Progenitor cell of endocrine pancreas (in vitro differentiated cells): ENCODE measurements around the gene NDUFA13. TPM values are rescaled to one million over a fixed set of nuclear protein-coding genes. Genes with fewer than 3 reads are reported as not detected.

Source experiments
- DNase-seq: peaks from one replicate; pipeline ENCODE4 v3.0.0; 2021; ENCODE audit warnings: low spot score; ENCODE audit not compliant: unreplicated experiment
- H3K27ac Mint-ChIP-seq: 2 replicates; pipeline ENCODE4 v1.8.0; 2021; ENCODE audit warnings: mild to moderate bottlenecking, moderate library complexity, mixed read lengths
- H3K27me3 Mint-ChIP-seq: 2 replicates; pipeline ENCODE4 v1.8.0; 2021; ENCODE audit warnings: mixed read lengths
- H3K36me3 Mint-ChIP-seq: 2 replicates; pipeline ENCODE4 v1.8.0; 2022; ENCODE audit warnings: mixed read lengths; ENCODE audit not compliant: insufficient read depth
- H3K4me1 Mint-ChIP-seq: 2 replicates; pipeline ENCODE4 v1.8.0; 2021; ENCODE audit warnings: low read depth, mixed read lengths
- H3K4me3 Mint-ChIP-seq: 2 replicates; pipeline ENCODE4 v1.8.0; 2021; ENCODE audit warnings: low read depth, mild to moderate bottlenecking, moderate library complexity, mixed read lengths
- H3K9me3 Mint-ChIP-seq: 2 replicates; pipeline ENCODE4 v1.8.0; 2021; ENCODE audit warnings: low read depth, mixed read lengths
- total RNA-seq: library from RNA; stranded (reverse); gene quantifications from 2 replicates; pipeline ENCODE4 v1.2.1, GENCODE V29; 2021
- TF ChIP-seq, protein P1 (sequence below): fragments of 200-600 bp; sonication (generic); IDR thresholded peaks from one replicate; pipeline ENCODE4 v1.5.0; 2021; ENCODE audit warnings: antibody characterized with exemption, mild to moderate bottlenecking; ENCODE audit not compliant: unreplicated experiment

Gene NDUFA13
- total RNA-seq, 1 donor from 2014 or later, result 346 TPM

DNA sequence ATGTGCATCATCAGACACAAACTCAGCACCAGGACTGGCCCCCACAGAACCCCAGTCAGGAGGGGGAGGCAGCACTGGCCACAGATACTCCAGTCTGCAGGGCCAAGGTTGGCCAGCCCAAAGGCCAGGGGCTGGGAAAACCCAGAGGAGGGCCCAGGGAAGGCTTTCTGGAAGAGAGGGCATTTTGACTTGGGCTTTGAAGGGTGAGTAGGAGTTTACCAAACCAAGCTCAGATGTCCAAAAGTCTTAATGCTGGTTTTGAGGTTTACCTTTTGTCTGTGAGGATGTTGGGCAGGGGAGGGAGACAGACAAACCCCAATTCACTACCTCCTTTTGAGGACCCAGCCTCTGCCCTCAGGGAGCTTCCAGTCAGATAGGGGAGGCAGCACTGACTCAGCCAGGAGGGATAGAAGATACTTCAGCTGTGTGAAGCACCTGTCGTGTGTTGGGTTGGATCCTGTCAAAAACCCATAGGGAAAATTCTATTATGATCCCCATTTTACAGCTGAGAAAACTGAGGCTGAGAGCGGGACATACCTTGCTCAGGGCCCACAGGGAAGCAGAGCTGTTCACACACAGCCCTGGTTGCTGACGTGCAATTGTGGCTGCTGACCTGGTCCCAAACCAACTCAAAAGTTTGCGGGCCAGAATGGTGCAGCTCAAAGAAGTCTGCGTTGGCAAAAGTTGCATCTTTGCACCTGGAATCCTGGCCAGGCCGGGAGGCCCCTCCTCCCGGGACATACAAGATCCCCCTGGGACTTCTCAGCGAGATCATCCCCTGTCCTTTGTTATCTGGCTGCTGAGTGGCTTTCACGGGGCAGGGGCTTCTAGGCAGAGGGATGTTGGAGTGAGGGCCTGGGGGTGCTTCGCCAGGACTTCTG lies 35.2 kb downstream of the NDUFA13 start:
- H3K4me1 Mint-ChIP-seq, result no peaks in the 10 kb centered on the region
- no peaks in the 10 kb centered on the region for H3K36me3 Mint-ChIP-seq
- peaks cover 4% of the 10 kb centered on the region for H3K27me3 Mint-ChIP-seq
- TF ChIP-seq, protein P1, sequence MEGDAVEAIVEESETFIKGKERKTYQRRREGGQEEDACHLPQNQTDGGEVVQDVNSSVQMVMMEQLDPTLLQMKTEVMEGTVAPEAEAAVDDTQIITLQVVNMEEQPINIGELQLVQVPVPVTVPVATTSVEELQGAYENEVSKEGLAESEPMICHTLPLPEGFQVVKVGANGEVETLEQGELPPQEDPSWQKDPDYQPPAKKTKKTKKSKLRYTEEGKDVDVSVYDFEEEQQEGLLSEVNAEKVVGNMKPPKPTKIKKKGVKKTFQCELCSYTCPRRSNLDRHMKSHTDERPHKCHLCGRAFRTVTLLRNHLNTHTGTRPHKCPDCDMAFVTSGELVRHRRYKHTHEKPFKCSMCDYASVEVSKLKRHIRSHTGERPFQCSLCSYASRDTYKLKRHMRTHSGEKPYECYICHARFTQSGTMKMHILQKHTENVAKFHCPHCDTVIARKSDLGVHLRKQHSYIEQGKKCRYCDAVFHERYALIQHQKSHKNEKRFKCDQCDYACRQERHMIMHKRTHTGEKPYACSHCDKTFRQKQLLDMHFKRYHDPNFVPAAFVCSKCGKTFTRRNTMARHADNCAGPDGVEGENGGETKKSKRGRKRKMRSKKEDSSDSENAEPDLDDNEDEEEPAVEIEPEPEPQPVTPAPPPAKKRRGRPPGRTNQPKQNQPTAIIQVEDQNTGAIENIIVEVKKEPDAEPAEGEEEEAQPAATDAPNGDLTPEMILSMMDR, result no peak
- no peak overlapping the region for H3K27ac Mint-ChIP-seq
- no peak overlapping the region for H3K4me3 Mint-ChIP-seq
- DNase-seq, result no peak
- no peaks in the 10 kb centered on the region for H3K9me3 Mint-ChIP-seq

- DNase-seq, result no peak
- Mint-ChIP-seq H3K36me3 (no peaks in the 10 kb centered on the region), H3K27me3 (peaks cover 4% of the 10 kb centered on the region), H3K27ac (no peak overlapping the region), H3K4me1 (no peaks in the 10 kb centered on the region), H3K9me3 (no peaks in the 10 kb centered on the region), H3K4me3 (no peak overlapping the region)
- TF ChIP-seq, protein P1, result no peak
Observed at GRCh38 chr19:19551853-19552192, 35.8 kb downstream of the NDUFA13 start.

GRCh38 chr19:19552798-19553197 lies 36.8 kb downstream of the NDUFA13 start:
- no peaks in the 10 kb centered on the region for H3K4me1 Mint-ChIP-seq
- H3K36me3 Mint-ChIP-seq, result no peaks in the 10 kb centered on the region
- no peak overlapping the region for H3K4me3 Mint-ChIP-seq
- no peak overlapping the region for H3K27ac Mint-ChIP-seq
- H3K9me3 Mint-ChIP-seq, result no peaks in the 10 kb centered on the region
- peaks cover 4% of the 10 kb centered on the region for H3K27me3 Mint-ChIP-seq
- no peak for DNase-seq
- TF ChIP-seq, protein P1, result peak; percentile 64

DNA sequence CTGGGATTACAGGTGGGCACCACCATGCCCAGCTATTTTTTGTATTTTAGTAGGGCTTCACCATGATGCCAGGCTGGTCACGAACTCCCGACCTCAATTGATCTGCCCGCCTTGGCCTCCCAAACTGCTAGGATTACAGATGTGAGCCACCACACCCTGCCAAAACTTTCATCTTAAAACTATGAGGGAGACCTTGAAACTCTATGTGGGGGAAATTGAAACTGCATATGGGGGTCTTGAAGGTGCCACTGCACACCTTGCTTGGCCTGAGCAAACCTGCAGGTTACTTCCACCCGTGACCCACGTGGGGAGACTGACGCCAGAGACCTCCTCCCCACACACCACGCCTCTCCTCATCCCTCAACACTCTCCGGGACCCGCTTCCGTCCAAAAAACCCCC lies 37.6 kb downstream of the NDUFA13 start:
- Mint-ChIP-seq H3K4me1 (no peaks in the 10 kb centered on the region), H3K36me3 (no peaks in the 10 kb centered on the region), H3K27me3 (peaks cover 4% of the 10 kb centered on the region), H3K27ac (peak overlapping the region; percentile 13), H3K4me3 (no peak overlapping the region), H3K9me3 (no peaks in the 10 kb centered on the region)
- TF ChIP-seq, protein P1, result no peak
- DNase-seq, result no peak

DNA sequence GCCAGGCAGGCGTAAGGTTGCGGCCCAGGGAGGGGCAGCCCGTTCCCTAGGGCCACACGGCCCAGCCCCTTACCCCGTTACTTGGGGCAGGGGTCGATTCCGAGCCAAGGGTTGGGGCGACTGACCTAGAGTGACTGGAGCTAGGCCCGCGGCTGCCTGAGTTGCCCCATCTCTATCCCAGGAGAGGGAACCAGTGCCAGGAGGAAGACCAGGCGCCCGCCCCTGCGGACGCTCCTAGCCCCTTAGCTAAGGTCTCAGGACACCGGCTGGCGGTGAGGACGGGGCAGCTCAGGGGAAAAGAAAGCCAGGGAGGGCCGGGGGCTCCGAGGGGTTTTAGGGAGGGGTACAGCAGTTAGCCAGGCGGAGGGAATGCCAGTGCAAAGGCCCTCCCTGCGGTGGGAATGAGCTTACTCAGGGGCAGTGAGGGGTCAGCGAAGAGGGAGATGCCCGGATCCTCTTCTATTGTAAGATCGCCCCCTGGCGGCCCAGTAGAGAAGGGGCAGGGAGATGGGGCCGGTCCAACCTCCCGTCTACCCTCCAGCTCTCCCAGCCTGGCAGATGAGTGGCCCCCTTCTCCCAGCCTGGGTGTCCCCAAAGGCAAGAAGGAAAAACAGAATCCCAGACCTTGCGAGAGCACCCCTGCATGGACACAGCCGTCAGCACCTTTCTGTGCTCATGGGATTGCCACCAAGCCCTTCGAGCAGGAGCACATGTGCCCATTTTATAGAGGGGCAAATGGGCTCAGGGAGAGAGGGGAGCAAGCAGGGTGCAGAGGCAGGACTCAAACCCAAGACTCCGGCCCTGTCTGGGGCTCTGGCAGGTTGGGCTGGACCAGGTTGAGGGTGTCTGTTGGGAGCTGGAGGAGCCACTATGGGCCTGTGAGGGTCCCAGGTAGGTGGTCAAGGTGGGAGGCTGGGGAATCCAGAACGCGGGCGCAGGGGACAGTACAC lies 38.3 kb downstream of the NDUFA13 start:
- Mint-ChIP-seq H3K27ac (no peak overlapping the region), H3K9me3 (no peaks in the 10 kb centered on the region), H3K36me3 (no peaks in the 10 kb centered on the region), H3K4me1 (no peaks in the 10 kb centered on the region), H3K4me3 (no peak overlapping the region), H3K27me3 (no peaks in the 10 kb centered on the region)
- no peak for DNase-seq
- TF ChIP-seq, protein P1, result peak; percentile 67
